ENCODE measurements around the gene ELMO1.
A peak's percentile ranks its signal among the peaks of the same experiment; 100 is the strongest.

The ELMO1 gene

DNA sequence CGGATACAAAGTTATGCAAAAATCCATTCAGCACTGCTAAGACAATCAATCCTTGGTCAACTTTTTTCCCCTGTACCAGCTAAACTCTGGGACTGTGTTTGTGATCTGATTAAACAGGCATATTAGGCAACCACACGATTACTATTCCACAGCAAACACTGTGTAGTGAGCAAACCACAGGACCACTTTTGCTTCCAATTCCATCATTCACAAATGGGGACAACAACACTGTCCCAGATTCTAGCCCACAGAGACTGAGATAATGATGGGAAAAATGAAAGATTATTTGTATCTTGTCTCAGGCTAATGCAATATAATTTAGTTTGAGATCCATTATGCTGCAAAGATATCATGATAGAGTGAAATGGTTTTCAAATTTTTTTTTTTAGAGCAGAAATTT is 560.7 kb downstream of the ELMO1 start:
- DNase-seq: no peak

DNA sequence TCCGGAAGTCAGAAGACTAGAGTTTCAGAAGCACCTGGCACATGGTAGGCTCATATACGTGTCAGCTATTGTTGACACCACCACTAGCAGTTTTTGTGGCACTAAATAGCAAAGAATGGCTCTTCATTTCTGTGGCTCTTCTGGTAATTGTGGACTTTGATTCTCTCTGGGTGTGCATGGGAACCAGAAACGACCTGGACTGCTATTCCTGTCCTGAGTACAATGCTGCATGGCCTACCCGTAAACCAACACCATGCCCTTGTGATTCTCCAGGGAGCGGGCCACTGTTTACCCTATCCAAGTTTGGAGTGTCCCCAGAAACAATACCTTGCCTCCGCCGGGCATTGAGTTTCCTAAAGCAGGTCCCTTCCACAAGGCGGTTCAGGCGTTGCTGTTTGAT is 561.4 kb downstream of the ELMO1 start:
- no peak for DNase-seq

DNA sequence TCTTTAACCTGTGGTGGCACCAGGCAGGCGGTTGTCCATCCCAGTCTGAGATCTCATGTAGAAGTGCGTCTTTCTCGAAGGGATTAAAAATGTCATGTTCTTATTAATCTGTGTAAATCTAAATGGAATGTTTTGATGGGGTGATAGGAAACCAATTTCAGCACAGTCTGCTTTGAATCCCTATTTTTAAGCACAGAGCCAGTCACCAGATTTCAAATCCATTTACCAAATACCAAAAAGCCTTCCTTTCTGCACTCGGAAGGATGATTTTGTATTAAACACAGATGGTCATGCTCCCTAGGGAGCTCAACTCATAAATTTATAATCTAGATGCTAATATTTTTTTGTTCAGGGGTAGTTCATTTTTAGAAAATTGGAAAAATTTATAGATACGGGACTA is 563.8 kb downstream of the ELMO1 start:
- no peak for DNase-seq

DNA sequence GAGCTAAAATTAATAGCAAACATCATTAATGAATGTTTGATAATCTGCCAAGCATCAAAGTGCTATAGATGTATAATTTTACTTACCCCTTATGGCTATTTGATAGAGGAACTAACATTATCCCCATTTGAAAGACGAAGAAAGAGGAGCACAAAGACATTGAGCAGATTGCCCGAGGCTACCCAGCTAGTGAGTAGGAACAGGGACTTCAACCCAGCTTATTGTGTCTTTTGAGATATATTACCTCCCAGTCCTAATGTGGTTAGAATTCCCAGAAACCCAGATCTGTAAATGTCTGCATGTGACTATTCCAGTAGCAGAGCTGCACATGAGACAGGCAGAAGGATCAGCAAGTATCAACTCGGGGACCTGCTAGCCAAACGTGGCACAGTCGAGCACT is 564.3 kb downstream of the ELMO1 start:
- DNase-seq: no peak

DNA sequence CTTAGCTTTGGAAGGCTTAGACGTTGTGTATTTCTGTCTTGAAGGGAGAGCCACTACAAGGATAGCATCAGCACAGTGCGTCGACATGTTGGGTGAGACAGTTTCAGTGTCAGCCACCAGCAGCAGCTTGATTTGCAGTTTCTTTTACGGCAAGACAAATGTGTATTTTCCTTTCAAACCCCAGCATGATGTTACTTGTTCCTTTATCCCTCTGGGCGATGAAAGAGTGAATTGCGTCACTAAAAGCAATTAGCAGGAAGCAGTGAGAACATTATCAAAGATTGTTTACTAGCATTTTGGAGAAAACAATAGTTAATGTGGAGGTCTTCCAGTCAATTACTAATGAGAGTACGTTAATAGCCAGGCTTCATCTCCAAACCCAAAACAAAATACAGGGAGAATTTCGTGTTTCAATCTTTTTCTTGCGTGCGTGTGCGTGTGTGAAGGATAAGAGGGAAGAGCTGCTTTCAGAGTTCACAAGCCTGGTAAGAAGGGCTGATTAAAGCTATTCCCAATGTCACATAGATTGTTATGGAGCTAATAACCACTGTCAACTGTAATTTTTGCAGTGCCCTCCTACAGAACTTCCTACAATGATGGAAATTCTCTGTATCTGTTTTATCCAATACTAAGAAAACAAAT is 567.3 kb downstream of the ELMO1 start:
- DNase-seq: no peak

DNA sequence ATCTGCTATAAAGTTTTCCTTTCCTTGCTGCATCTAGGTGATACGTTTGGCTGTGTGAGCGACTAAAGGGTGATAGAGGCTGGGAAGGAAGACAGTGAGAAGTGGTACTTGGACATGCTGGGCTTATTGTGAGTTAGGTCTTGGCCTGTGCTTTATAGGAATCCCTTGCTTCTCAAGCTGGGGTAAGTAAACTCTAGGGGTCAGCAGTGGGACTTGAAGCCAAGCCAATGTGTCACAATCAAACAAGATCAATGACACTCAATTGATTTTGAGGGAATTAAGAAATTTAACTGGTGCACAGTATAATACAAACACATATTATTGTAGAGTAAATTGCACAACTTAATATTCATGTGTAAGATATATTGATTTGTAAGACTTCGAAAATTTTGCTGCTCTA is 568.6 kb downstream of the ELMO1 start:
- no peak for DNase-seq

DNA sequence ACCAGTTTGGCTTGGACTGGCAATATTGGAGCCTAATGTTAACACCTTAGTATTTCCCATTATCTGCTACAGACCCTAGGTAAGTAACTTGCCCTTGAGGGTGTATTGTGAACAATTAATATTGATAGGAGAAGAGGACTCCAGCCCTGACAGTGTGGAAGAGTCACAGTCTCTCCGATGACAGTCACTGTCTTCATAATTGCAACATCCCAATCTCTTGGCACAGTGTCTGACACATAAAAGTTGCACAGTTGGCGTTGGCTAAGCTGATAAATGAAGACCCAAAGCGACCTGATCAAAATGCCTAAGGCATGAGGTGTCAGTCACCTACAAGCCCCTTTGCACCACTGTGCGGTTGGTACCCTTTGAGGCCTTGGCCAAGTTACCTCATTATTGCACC is 569.6 kb downstream of the ELMO1 start:
- DNase-seq: no peak

DNA sequence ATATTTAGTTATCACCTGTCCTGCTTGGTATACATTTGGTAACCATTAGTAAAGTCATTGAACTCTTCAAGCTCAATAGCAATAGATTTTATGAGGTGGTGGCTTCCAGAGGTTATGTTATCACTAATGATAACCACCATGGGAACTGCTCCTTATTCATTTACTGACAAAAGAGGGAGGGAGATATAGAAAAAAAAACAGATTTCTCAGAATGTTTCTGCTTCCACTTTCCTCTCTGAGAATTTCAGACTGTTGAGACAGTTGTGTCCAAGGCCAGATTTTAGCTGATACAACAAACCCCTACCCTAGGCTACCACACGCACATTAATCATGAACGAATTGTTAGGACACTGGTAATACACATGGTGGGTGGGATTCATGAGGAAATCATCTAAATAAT is 570.4 kb downstream of the ELMO1 start:
- no peak for DNase-seq

DNA sequence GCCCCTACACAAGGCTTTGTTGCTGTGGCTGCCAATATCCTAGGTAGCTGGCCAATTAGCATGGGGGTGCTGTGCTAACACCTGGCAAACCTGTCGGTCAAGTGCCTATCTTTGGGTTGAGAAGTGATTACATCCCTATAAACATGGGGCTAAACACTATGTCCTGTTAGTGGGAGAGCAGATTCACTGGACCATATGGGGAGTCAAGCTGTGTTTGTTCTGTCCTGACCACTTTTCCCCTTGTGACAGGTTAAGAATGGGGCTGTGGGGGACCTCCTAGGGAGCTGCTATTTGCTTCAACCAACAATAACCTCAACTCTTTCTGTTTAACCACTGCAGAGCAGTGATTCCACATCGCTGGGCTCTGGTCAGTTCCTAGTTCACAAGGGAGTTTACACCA is 572.9 kb downstream of the ELMO1 start:
- no peak for DNase-seq

DNA sequence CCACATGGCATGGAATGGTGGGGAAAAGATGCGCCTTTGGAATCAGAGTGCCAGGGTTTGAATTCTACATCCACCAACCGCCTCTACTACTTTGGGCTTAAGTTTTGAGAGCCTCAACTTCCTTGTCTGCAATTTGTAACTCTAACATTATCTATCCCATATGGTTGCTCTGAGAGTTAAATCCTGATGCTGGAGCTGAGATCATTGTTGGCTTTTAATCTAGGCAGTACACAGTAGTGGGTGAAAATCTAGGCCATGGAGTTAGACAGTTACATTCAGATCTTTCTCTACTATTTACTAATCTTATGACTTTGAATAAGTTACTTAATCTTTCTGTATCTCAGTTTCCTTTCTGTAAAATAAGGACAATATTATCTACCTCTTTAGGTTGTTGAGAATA is 574.6 kb downstream of the ELMO1 start:
- DNase-seq: no peak

DNA sequence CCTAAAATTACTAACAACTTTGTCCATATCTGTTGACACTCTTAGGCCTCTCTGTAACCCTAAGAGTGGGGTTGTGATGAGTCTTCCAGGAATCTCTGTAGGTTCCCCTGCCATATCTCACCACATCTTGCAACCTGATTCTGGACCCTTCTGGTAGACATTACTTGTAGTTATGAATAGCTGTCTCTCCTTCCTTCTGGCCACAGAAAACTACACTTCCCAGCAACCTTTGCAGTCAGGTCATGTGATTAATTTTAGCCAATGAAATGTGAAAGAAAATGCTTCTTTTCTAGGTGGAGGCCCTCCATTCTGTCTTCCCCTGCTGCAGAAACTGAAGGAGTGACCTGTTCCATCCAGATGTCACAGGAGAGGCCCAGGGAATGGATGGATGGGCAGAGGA is 576.8 kb downstream of the ELMO1 start:
- no peak for DNase-seq

DNA sequence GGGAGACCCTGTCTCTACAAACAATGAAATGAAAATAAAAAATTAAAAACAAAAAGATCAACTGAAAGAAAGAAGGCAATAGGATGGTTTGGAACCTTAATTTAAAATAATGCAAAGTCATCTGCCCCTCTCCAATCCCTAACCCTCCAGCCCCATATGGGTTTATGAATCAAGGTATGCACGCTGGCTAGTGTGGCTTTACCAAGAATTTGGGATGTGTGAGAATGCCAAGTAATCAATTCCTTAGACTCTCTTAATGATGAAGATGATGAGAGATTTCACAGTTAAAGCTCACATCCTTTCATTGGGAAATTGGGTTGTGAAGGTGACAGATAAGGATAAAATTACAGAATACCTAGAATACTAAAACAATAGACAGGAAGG is 577.3 kb downstream of the ELMO1 start:
- no peak for DNase-seq

DNA sequence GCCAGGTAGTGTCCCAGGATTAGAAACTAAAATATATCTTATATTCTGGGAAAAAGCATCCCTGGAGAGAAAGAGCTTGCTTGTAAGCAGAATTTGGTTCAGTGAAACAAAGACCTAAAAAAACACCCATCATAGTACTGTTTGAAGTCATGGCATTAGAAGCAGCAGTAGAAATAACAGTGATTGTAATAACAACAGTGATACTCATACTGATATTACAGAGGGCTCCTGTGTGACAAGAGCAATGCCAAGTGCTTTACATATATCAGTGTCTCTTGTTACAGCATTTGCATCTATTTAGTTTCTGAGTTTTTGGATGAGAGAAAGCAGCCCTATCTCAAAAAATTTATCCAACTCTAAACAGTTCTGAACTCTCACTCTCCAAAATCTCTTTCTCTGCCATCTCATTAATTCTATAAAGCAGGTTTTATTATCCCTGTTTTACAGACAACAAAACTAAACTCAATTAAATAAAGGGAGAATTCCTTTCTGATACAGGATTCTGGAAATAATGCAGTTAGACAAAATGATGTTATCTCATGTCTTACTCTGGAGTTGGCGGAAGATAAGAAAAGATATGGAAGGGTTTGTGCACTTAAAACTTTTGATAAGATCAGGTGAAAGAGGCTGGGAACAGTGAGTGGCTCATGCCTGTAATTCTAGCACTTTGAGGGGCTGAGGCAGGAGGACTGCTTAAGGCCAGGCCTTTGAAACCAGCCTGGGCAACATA is 577.9 kb downstream of the ELMO1 start:
- DNase-seq: no peak

DNA sequence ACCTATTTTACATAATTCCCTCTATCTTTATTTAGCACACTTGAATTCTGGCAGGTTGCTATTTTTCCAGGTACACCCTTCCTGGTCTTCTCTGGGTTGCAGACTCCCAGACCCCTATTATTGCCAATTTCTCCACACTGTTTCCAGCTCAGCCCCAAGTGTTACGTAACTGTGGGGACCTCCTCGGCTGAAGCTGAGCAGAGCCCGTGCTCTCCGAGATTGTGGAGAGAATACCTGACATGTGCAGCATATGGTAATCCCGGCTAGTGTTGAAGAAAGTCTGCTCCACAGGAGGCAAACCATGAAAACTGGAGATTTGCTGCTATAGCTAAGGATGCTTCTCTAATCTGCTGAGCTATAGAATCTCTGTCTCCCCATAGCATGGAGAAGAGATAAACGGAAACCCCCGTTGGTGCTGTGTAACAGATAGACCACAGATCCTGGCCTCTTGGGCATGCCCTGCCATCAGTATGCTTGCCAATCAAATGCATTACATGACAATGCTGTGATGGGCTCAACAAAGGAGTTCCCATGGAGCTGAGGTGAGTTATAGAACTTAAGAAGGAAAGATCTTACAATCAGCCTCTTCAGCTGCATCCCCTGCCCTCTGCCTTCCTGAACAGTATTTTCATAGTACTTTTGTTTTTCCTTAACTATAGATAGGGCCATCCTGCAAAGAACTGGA is 579.8 kb downstream of the ELMO1 start:
- DNase-seq: no peak

DNA sequence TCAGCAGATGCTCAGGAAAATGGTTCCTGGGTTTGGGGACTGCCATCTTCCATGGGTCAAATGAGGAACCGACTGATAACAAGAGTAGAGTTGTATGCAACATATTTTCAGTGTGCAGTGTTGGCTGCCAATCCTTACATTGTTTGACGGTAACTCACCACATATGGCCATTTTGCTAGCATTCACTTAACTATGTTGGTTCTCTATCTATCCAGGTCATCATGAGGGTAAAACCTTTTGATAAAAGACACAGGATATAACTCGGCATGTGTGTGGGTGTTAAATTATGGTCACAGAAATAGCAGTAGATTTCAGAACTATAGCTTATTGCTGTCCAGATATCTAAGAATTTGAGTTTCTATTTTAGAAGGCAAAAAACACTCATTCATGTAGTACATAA is 583.6 kb downstream of the ELMO1 start:
- DNase-seq: peak; percentile 2

DNA sequence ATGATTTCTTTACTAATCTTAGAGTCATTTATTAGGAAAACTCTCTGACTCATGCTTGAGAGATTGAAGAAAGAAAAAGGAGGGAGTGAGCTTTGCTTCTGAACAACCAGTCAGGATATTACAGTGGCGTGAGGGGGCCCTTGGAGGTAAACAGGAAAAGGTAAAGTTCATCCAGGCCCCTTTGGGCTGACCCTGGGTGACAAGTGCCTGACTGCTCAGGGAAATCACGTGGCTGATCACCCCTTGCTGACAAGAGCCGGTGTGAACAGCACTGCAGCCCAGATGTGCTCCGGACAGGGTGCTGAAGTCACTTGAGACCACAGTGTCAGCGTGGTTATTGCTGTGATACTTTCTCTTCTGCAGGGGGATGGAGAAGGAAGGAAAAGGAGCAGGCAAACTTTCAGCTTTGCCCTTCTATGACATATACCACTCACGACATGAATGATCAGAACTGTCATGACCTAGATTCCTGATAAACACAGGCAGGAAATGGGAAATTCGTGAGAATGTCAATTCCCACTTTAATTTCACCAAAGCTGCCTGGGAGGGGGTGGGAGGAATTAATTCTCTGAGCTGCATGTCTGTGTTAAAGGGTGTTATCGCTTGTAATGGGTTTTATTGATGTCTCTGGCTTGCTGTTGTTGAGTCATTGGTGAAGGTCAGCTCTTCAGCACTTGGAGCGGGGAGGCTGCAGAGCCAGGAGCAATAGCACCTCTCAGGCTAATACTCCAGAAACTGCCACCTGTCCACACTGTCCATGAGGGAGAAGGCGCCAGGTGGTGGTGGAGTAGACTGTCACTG is 584.6 kb downstream of the ELMO1 start:
- DNase-seq: no peak

DNA sequence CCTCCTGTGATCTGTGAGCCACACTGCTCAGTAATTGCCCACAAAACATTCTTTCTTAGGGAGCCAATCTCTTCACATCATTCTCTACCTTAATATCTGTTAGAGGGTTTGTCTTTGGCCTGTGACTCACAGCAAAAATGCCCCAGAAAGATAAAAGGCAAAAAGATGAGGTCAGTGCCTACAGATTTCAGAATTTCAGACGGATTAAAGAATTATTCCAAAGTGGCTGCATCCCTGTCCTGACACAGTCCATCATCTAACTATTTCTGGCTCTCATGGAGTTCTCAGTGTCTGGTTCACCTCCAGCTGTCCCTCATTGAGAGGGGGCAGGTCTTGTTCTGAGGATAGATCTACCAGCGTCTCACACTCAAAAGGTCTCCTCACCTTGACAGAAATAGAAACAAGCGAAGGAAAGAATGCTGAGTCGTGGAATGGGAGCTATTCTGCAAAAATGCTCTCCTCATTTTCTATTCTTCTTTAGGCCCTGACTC is 585.8 kb downstream of the ELMO1 start:
- no peak for DNase-seq

DNA sequence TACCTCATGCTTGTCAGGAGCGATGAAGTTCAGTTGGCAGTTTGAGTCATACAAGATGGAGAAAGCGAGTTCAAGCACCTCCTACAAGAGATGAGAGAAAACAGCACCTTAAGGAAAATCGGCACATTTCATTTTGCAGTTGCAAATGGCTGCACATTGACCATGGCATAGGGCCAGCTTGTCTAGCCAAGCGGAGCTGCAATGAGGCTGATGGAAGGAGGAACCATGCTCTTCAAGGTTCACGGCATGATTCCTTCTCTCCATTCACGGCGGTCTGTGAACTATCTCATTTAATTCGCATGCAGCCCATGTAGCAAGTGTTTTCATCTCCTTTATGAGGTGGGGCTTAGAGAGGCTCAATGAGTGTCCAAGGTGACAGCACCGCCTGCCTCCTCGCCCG is 587.0 kb downstream of the ELMO1 start:
- no peak for DNase-seq

DNA sequence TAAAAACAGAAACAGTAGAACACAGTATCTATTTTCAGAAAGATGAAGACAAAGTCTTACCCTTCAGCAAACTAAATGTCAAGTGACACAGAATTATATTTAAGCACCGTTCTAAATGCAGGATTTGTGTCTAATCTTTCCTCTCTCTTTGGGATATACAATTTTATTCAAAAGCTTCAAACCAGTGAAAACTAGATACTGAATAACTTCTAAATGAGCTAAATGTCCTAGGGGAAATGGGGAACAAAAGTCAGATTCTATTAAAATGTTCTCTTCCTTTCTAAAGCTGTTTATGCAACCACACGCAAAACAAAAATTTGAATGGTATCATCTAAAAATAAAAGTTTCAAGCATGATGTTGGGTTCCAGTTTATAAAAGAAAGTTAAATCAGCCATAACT is 588.0 kb downstream of the ELMO1 start:
- DNase-seq: no peak

DNA sequence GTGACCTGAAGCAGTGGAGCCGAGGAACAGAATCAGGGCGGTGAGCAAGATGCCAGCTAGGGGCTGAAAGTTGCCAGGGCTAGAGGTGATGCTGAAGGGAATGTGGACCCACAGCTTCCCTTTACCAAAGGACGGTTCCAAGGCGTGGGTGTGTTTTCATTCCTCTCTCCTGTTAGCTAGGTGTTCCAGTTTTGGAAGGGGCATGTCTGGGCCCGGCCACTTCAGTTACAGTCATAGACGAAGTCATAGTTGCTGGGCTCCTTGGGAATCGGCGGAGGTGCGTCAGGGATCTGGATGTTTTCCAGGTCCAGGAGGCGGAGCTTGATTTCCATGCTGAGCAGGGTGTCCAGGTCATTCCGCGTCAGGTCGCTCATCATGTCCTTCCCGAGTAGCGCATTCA is 593.3 kb downstream of the ELMO1 start:
- no peak for DNase-seq

DNA sequence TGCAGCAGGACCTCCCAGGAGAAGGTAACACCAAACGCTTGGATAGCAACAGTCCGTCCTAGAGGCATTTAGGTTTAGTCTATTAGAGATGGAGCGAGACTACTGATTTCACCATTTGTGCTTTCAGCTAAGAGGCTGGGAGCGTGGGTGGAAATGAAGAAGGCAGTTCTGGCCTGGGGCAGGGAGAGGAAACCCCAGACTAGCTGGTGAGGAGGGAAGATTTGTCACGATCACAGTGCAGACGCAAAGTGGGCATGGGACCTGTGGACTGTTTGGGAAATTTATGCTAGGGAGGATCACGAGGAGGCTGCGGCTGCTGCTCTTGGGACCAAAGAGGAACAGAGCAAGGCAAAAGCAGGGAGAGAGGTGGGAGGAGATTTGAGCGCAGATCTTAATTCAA is 594.0 kb downstream of the ELMO1 start:
- DNase-seq: no peak

DNA sequence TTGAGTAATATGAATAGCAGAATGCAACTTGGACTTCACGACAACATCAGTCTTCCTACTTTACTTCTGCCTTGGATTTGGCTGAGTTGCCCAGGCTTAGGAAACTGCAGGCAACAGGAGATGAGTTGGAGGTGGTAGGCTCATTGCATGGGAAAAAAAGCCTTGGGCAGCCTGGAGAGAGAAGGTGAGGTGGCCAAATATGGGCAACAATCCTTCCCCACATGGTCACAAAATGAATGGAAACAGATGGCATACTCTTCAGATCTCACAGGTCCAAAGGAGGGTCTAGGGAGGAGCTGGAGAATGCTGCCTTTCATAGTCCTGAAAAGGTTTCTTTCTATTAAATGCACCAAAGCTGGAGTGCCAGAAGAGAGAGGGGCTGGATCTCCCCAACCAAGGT is 595.7 kb downstream of the ELMO1 start:
- no peak for DNase-seq

DNA sequence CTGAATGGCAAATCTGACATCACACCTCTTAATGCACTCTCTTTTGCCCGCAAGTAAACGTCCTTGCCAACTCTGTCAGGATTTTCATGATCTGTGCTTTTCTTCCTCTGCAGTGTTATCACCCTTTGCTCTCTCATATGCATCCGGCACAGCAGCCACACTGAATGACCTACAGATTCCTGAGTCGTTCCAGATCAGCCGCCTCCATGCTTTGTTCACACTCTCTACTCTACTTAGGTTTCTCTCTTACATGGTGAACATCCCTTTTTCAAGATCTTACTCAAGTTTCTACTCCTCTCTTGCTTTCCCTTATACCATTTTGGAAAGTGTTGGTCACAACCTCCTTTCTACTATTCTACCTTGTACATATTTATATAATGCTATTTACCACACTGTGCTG is 596.6 kb downstream of the ELMO1 start:
- DNase-seq: no peak

DNA sequence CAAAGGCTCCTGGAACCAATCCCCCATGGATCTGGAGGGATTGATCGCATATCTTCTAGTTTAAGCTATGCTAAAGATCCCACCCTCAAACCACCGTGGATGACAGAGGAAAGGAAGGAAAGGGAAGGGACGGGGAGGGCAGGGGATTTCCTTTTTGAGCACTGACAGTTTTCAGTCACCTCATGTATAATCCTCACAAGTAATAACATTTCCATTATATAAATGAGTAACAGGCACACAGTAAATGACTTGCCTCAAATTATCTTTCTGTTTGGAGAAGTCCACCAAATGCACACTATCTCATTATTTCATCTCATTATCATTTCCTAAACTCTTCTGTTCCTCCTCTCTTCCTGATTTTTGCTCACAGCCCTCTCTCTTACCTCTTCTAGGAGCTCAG is 597.3 kb downstream of the ELMO1 start:
- no peak for DNase-seq
